ENCODE results near the gene FAF1.

Gene FAF1

GRCh38 chr1:50611675-50612074 lies 348.4 kb downstream of the FAF1 start:
- DNase-seq, result no peak

GRCh38 chr1:50610563-50610962 lies 349.5 kb downstream of the FAF1 start:
- DNase-seq, result no peak

GRCh38 chr1:50609508-50609907 lies 350.6 kb downstream of the FAF1 start:
- no peak for DNase-seq

- no peak for DNase-seq
Observed at GRCh38 chr1:50605186-50605875, 354.7 kb downstream of the FAF1 start.

- no peak for DNase-seq
Observed at GRCh38 chr1:50604580-50604979, 355.5 kb downstream of the FAF1 start.

GRCh38 chr1:50603274-50604271 lies 356.5 kb downstream of the FAF1 start:
- DNase-seq, result no peak

- DNase-seq, result no peak
Observed at GRCh38 chr1:50599546-50599945, 360.5 kb downstream of the FAF1 start.

GRCh38 chr1:50595874-50596273 lies 364.2 kb downstream of the FAF1 start:
- no peak for DNase-seq

GRCh38 chr1:50593515-50593914 lies 366.6 kb downstream of the FAF1 start:
- DNase-seq, result no peak

- no peak for DNase-seq
Observed at GRCh38 chr1:50591598-50591997, 368.5 kb downstream of the FAF1 start.

GRCh38 chr1:50582346-50582745 lies 377.7 kb downstream of the FAF1 start:
- no peak for DNase-seq

GRCh38 chr1:50570066-50570468 lies 390.0 kb downstream of the FAF1 start:
- DNase-seq, result no peak

- DNase-seq, result no peak
Observed at GRCh38 chr1:50568782-50569181, 391.3 kb downstream of the FAF1 start.

- DNase-seq, result no peak
Observed at GRCh38 chr1:50566405-50566804, 393.7 kb downstream of the FAF1 start.

GRCh38 chr1:50564417-50564816 lies 395.6 kb downstream of the FAF1 start:
- DNase-seq, result no peak

GRCh38 chr1:50562106-50562505 lies 398.0 kb downstream of the FAF1 start:
- DNase-seq, result no peak

GRCh38 chr1:50559421-50559820 lies 400.6 kb downstream of the FAF1 start:
- DNase-seq, result no peak

- no peak for DNase-seq
Observed at GRCh38 chr1:50553921-50554320, 406.1 kb downstream of the FAF1 start.

- no peak for DNase-seq
Observed at GRCh38 chr1:50548243-50548642, 411.8 kb downstream of the FAF1 start.

- no peak for DNase-seq
Observed at GRCh38 chr1:50542362-50542761, 417.7 kb downstream of the FAF1 start.

- no peak for DNase-seq
Observed at GRCh38 chr1:50538476-50538875, 421.6 kb downstream of the FAF1 start.

- no peak for DNase-seq
Observed at GRCh38 chr1:50531601-50532000, 428.5 kb downstream of the FAF1 start.

- DNase-seq, result no peak
Observed at GRCh38 chr1:50531027-50531426, 429.0 kb downstream of the FAF1 start.

- DNase-seq, result no peak
Observed at GRCh38 chr1:50529510-50529909, 430.6 kb downstream of the FAF1 start.

All from stimulated activated CD4-positive, alpha-beta T cell treated with anti-CD3 and anti-CD28 coated beads, Interleukin-4, amount 100 ng/mL, for 4 hours (primary cell).